Left ventricle myocardium inferior (tissue), 1 donor: ENCODE results near the gene SORCS2. TPM values are rescaled to one million over a fixed set of nuclear protein-coding genes. Genes with fewer than 3 reads are reported as not detected.

Experiments used
- DNase-seq: peaks from one replicate; pipeline ENCODE4 v3.0.0-alpha.2; 2020
- H3K27ac ChIP-seq: fragments of 200-600 bp; replicated peaks from 2 replicates; pipeline ENCODE4 v1.8.0; 2021
- H3K27me3 ChIP-seq: fragments of 200-600 bp; 2 replicates; pipeline ENCODE4 v1.8.0; 2021; ENCODE audit warnings: low read depth
- H3K36me3 ChIP-seq: fragments of 200-600 bp; 2 replicates; pipeline ENCODE4 v1.8.0; 2021
- H3K4me1 ChIP-seq: fragments of 200-600 bp; 2 replicates; pipeline ENCODE4 v1.8.0; 2021
- H3K4me3 ChIP-seq: fragments of 200-600 bp; 2 replicates; pipeline ENCODE4 v1.8.0; 2021; ENCODE audit warnings: mild to moderate bottlenecking, moderate library complexity
- H3K9me3 ChIP-seq: fragments of 200-600 bp; replicated peaks from 2 replicates; pipeline ENCODE4 v1.8.0; 2021
- CTCF ChIP-seq: fragments of 200-600 bp; IDR thresholded peaks from 2 replicates; pipeline ENCODE4 v1.8.0; 2021; ENCODE audit warnings: antibody characterized with exemption, mild to moderate bottlenecking, borderline replicate concordance
- intact Hi-C: fragments of 100-400 bp; cut with micrococcal nuclease; formaldehyde crosslinking; loops from one replicate; pipeline ENCODE4 v1.11.0; 2022
- total RNA-seq: library from RNA; stranded (reverse); fragmentation: NEBNext Ultra II Directional; extraction: Animal tissue kit (Norgen Biotek cat#: 25700); gene quantifications from one replicate; pipeline ENCODE4 v1.2.1, GENCODE V29; 2021
- donor health status: DM: no; HTN: yes; CAD: no; lungs with severe emphysema.

The SORCS2 gene
- total RNA-seq, 1 donor from 2014 or later: 1.2 TPM

DNA sequence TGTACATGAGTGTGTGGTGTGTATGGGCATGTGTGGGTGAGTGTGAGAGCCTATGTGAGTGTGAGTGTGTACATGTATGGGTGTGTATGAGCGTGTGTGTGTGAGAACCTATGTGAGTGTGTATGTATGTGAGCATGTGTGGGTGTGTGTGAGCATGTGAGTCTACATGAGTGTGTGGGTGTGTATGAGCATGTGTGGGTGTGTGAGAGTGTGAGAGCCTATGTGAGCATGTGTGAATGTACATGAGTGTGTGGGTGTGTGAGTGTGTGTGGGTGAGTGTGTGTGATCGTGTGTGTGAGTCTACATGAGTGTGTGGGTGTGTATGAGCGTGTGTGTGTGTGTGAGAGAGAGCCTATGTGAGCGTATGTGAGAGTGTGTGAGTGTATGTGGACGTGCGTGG, 447.8 kb downstream of the SORCS2 start:
- peaks cover 42% of the 10 kb centered on the region for H3K27me3 ChIP-seq
- H3K4me3 ChIP-seq: no peak overlapping the region
- H3K4me1 ChIP-seq: no peaks in the 10 kb centered on the region
- no peak for DNase-seq
- intact Hi-C loops: no loop called here
- no peak overlapping the region for H3K27ac ChIP-seq
- H3K9me3 ChIP-seq: peaks cover 8% of the 10 kb centered on the region
- H3K36me3 ChIP-seq: no peaks in the 10 kb centered on the region
- no peak for TF ChIP-seq CTCF

DNA sequence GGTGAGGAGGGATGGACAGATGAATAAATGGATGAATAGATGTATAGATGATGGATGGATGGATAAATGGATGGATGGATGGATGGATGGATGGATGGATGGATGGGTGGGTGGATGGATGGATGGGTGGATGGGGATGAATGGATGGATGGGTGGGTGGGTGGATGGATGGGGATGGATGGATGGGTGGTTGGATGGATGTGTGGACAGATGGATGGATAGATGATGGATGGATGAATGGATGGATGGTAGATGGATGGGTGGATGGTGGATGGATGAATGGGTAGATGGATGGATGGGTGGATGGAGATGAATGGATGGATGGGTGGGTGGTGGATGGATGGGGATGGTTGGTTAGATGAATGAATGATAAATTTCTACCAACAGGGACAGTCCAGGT, 449.4 kb downstream of the SORCS2 start:
- intact Hi-C loops: no loop called here
- no peak for TF ChIP-seq CTCF
- no peak overlapping the region for H3K4me3 ChIP-seq
- H3K27ac ChIP-seq: no peak overlapping the region
- H3K4me1 ChIP-seq: no peaks in the 10 kb centered on the region
- no peaks in the 10 kb centered on the region for H3K36me3 ChIP-seq
- peaks cover 8% of the 10 kb centered on the region for H3K9me3 ChIP-seq
- DNase-seq: no peak
- peaks cover 38% of the 10 kb centered on the region for H3K27me3 ChIP-seq

- intact Hi-C loops: no loop called here
- H3K4me3 ChIP-seq: no peak overlapping the region
- DNase-seq: no peak
- no peak for TF ChIP-seq CTCF
- peaks cover 32% of the 10 kb centered on the region for H3K27me3 ChIP-seq
- no peaks in the 10 kb centered on the region for H3K4me1 ChIP-seq
- peaks cover 8% of the 10 kb centered on the region for H3K9me3 ChIP-seq
- H3K36me3 ChIP-seq: no peaks in the 10 kb centered on the region
- H3K27ac ChIP-seq: no peak overlapping the region
Measured at GRCh38 chr4:7642741-7643458, 450.6 kb downstream of the SORCS2 start.

DNA sequence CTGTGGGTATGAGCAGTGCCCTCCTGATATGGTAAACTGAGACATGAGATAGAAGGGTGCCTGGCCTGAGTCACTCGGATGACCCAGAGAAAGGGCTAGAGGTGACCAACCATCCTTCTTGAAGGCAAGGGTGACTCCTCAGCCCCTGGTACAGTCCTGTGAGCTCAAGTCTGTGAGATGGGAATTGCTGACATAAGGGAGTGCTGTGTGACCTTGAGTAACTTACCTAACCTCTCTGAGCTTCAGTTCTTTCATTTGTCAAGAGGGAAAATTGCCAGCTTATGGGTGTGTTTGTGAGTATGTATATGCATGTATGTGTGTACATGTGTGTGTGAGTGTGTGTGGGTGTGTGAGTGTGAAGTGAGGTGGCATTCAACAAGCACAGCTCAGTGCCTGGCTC, 452.8 kb downstream of the SORCS2 start:
- no peak for DNase-seq
- Histone ChIP-seq H3K36me3 (no peaks in the 10 kb centered on the region), H3K27me3 (peaks cover 26% of the 10 kb centered on the region), H3K4me1 (no peaks in the 10 kb centered on the region), H3K27ac (no peak overlapping the region), H3K9me3 (peaks cover 8% of the 10 kb centered on the region), H3K4me3 (no peak overlapping the region)
- no peak for TF ChIP-seq CTCF
- intact Hi-C loops: no loop called here

GRCh38 chr4:7645956-7646355, 453.6 kb downstream of the SORCS2 start:
- no peaks in the 10 kb centered on the region for H3K4me1 ChIP-seq

More at GRCh38 chr4:7645956-7646355, 453.6 kb downstream of the SORCS2 start:
- Histone ChIP-seq H3K27me3 (peaks cover 26% of the 10 kb centered on the region), H3K27ac (no peak overlapping the region), H3K36me3 (no peaks in the 10 kb centered on the region), H3K9me3 (peaks cover 8% of the 10 kb centered on the region), H3K4me3 (no peak overlapping the region)
- intact Hi-C loops: no loop called here
- no peak for TF ChIP-seq CTCF
- no peak for DNase-seq
